Thoracic aorta (tissue), 2 donors: ENCODE data around the gene VCAM1. TPM values are rescaled to one million over a fixed set of nuclear protein-coding genes. Genes with fewer than 3 reads are reported as not detected.
"Not testable (repeated sequence)": the region's sequence is repeated elsewhere in the genome, so short reads cannot be mapped to it uniquely, and the experiment has no call there.

Experiments used
- ATAC-seq: fragments of 150-250 bp; one replicate; pipeline ENCODE4 v1.8.0; 2017; ENCODE audit warnings: low read depth; ENCODE audit not compliant: insufficient number of reproducible peaks, low FRiP score
- DNase-seq: peaks from one replicate; pipeline ENCODE4 v3.0.0-alpha.2; 2020; ENCODE audit warnings: low spot score
- H3K27ac ChIP-seq, 2 donors: fragments of 200-600 bp; sonication (generic); 1 replicate in 1 of 2; 2 replicates in 1 of 2; pipeline ENCODE4 v1.5.1; 2016; ENCODE audit warnings: mild to moderate bottlenecking in 2 of 2, moderate library complexity in 2 of 2
- H3K27me3 ChIP-seq: fragments of 200-600 bp; sonication (generic); replicated peaks from 2 replicates; pipeline ENCODE4 v1.6.0; 2016; ENCODE audit warnings: mild to moderate bottlenecking; ENCODE audit not compliant: insufficient read depth
- H3K36me3 ChIP-seq: fragments of 200-600 bp; sonication (generic); one replicate; pipeline ENCODE4 v1.5.1; 2016
- H3K4me1 ChIP-seq, 2 donors: fragments of 200-600 bp; sonication (generic); 1 replicate in 1 of 2; 2 replicates in 1 of 2; pipeline versions ENCODE4 v1.5.1 to v1.6.0; 2016; ENCODE audit warnings: low read depth in 2 of 2, mild to moderate bottlenecking in 1 of 2; ENCODE audit not compliant: control insufficient read depth in 1 of 2
- H3K4me3 ChIP-seq: fragments of 200-600 bp; sonication (generic); 2 replicates; pipeline ENCODE4 v1.5.1; 2016; ENCODE audit warnings: mild to moderate bottlenecking
- H3K9me3 ChIP-seq: fragments of 200-600 bp; sonication (generic); 2 replicates; pipeline ENCODE4 v1.5.1; 2016
- CTCF ChIP-seq: fragments of 200-600 bp; sonication (generic); IDR thresholded peaks from one replicate; pipeline ENCODE4 v1.5.1; 2019; ENCODE audit warnings: antibody characterized with exemption
- total RNA-seq, 2 donors: library from RNA; depleted of rRNA; stranded (reverse); fragments of >200 nt; gene quantifications; one replicate each; pipeline versions ENCODE4 v1.1.0 to v1.2.3, GENCODE V29; 2016

VCAM1 gene
- total RNA-seq, 2 donors from 2014 or later = 42.4 to 77.6 TPM

- Histone ChIP-seq H3K4me1 (peaks cover 24 to 59% of the 10 kb centered on the region in 2 donors), H3K27ac (no peak overlapping the region), H3K4me3 (no peak overlapping the region), H3K36me3 (no peaks in the 10 kb centered on the region), H3K27me3 (no peaks in the 10 kb centered on the region), H3K9me3 (no peaks in the 10 kb centered on the region)
- ATAC-seq (no peak), DNase-seq (no peak)
- TF ChIP-seq CTCF = no peak
Measured at GRCh38 chr1:100706296-100706695, 13.2 kb upstream of the VCAM1 start.

- H3K27ac ChIP-seq = peak overlapping the region in 1 of 2 donors; percentile 36
- TF ChIP-seq CTCF = no peak
- no peaks in the 10 kb centered on the region for H3K36me3 ChIP-seq
- ATAC-seq (no peak), DNase-seq (no peak)
- no peak overlapping the region for H3K4me3 ChIP-seq
- no peaks in the 10 kb centered on the region for H3K9me3 ChIP-seq
- H3K27me3 ChIP-seq = no peaks in the 10 kb centered on the region
- peaks cover 24 to 59% of the 10 kb centered on the region in 2 donors for H3K4me1 ChIP-seq
Measured at GRCh38 chr1:100706856-100707255, 12.7 kb upstream of the VCAM1 start.

GRCh38 chr1:100708476-100709062, 11.0 kb upstream of the VCAM1 start:
- DNase-seq (no peak), ATAC-seq (no peak)
- peak overlapping the region; percentile 1 for H3K4me3 ChIP-seq
- H3K4me1 ChIP-seq = peaks cover 20 to 45% of the 10 kb centered on the region in 2 donors
- no peaks in the 10 kb centered on the region for H3K9me3 ChIP-seq
- TF ChIP-seq CTCF = no peak
- no peaks in the 10 kb centered on the region for H3K36me3 ChIP-seq
- H3K27ac ChIP-seq = peak overlapping the region in 1 of 2 donors; percentile 36
- H3K27me3 ChIP-seq = no peaks in the 10 kb centered on the region

- no peak for DNase-seq
- peaks cover 12 to 29% of the 10 kb centered on the region in 2 donors for H3K4me1 ChIP-seq
- H3K9me3 ChIP-seq = no peaks in the 10 kb centered on the region
- no peak for ATAC-seq
- TF ChIP-seq CTCF = no peak
- no peaks in the 10 kb centered on the region for H3K36me3 ChIP-seq
- H3K27me3 ChIP-seq = no peaks in the 10 kb centered on the region
- no peak overlapping the region for H3K27ac ChIP-seq
- H3K4me3 ChIP-seq = no peak overlapping the region
Measured at GRCh38 chr1:100710906-100711682, 8.4 kb upstream of the VCAM1 start.

GRCh38 chr1:100713027-100713426, 6.5 kb upstream of the VCAM1 start:
- not testable (repeated sequence) for ATAC-seq

More at GRCh38 chr1:100713027-100713426, 6.5 kb upstream of the VCAM1 start:
- not testable (repeated sequence) for H3K36me3 ChIP-seq, H3K27me3 ChIP-seq, H3K9me3 ChIP-seq, DNase-seq, H3K27ac ChIP-seq, H3K4me3 ChIP-seq
- H3K4me1 ChIP-seq = peaks cover 12 to 23% of the 10 kb centered on the region in 2 donors
